HG03442 (cell line): ENCODE results near the gene FALEC.

Source experiments
- ATAC-seq: cut with Tn5 transposase; IDR thresholded peaks from one replicate; pipeline ENCODE4 v1.9.1; 2021; ENCODE audit warnings: mild to moderate bottlenecking, moderate library complexity; ENCODE audit not compliant: unreplicated experiment

Gene FALEC

DNA sequence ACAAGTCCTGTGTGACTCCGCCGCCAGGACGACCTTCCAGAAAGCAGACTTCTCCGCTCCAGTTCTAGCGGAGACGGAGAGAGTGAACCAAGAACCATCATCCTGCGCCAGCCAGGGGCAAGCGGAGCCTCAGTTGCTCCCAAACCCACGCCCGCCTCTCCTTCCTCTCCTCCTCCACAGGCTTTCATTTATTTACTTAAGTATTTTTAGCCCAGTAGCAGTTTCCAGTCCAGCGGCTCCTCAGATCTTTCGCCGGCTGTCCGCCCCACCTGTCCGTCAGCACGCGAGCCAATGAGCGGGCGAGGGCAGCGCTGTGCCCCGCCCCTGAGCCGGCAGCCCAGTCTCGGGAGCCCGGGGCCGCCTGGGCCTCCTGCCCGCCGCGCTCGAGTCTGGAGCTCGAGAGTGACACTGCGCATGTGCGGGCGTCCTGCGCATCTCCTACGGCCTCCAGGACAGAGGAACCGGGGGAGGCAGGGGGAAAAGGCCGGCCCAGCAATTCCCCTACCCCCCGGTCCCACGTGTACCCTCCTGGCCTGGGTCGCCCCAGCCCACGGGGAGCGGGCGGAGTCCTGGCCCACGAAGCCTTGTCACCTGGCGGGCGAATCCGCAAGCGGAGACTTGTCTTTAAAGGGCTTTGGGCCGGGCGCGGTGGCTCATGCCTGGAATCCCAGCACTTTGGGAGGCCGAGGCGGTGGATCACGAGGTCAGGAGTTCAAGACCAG is at the start of gene FALEC:
Gene FALEC (plus strand): TSS at position 425 of the 722 bp plus-strand sequence.
- peak; percentile 97 for ATAC-seq

GRCh38 chr1:150466964-150467363 is 48.6 kb upstream of the FALEC start:
- no peak for ATAC-seq

DNA sequence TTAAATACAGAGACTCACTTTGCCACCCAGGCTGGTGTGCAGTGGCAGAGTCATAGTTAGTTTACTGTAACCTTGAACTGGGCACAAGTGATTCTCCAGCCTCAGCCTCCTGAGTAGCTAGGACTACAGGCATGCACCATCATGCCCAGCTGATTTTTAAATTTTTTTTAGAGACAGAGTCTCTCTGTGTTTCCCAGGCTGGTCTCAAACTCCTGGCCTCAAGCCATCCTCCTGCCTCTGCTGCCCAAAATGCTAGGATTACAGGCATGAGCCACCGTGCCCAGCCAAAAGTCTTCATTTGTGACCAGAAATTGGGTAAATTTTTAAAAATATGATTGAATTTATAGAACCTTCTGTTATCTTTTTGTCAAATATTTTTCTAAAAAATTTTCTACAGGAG is 46.3 kb upstream of the FALEC start:
- no peak for ATAC-seq

- no peak for ATAC-seq
Measured at GRCh38 chr1:150472601-150473200, 42.9 kb upstream of the FALEC start.

DNA sequence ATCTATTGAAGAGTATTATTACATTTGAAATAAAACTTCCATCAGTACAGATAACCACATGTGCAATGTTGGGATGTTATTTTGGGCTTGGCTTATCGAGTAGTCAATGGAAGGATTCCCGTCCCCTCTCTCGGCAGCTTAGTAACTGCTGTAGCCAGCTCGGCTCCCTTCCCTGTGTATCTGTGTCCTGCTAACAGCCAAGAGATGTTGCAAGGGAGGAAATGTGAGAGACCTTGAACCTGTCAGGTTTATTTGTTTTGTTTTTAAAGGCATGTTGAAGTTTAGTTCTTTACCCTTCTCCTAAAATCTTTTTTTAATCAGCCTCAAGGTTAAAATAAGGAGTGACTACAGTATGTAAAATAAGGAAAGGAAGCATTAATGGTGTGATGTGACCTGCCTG is 41.9 kb upstream of the FALEC start:
- no peak for ATAC-seq

GRCh38 chr1:150474869-150475268 is 40.7 kb upstream of the FALEC start:
- no peak for ATAC-seq

GRCh38 chr1:150476754-150477153 is 38.8 kb upstream of the FALEC start:
- no peak for ATAC-seq

DNA sequence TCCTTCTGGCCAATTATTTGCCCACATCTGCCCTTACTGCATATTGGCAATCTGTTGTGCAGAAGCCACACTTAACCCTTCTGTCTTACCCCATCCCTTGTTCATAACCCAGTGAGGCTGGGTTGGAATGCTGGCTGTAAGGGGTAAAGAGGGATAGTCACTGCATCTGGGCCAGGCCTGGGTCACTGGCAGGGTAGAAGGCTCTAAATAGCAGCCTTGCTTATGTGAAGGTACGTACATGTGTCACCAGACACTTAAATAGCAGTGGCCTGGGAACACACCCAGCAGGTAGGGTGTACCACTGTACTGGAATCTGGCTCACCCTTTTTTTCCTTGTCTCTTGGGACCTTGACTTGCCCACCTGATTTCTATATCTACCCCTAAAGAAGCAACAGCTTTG is 38.2 kb upstream of the FALEC start:
- ATAC-seq: no peak

GRCh38 chr1:150477733-150478132 is 37.8 kb upstream of the FALEC start:
- no peak for ATAC-seq

- ATAC-seq: no peak
Measured at GRCh38 chr1:150479370-150479769, 36.2 kb upstream of the FALEC start.

DNA sequence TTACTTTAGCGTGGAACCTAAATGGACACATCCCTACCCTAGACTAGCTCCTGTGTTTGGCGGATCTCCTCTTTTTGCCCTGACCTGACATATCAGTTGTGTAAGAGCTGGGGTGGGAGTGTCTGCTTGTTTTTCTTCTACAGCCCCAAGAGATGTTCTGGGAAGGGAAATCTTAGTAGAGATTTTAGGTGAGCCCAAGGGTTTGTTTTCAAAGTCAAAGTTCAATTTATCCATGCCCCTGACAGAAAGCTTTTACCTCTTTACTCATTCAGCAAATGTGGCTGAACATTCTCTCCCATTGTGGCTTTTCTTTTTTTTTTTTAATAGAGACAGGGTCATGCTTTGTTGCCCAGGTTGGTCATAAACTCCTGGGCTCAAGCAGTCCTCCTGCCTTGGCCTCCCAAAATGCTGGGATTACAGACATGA is 35.6 kb upstream of the FALEC start:
- no peak for ATAC-seq

DNA sequence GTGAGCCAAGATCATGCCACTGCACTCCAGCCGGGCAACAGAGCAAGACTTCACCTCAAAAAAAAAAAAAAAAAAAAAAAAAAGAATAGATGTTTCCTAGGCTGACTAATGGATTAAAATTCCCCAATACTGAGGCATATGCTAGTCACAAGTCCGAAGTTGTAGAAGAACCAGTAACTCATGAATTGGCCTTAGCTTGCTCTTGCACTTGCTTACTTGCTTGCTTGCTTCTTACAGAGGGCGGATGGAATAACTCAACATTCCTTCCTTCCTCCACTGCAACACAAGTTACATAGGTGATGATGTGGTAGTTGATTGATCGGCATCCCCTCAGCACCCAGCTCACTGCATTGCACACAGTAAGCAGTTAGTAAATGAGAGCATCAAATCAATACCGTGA is 31.1 kb upstream of the FALEC start:
- no peak for ATAC-seq

DNA sequence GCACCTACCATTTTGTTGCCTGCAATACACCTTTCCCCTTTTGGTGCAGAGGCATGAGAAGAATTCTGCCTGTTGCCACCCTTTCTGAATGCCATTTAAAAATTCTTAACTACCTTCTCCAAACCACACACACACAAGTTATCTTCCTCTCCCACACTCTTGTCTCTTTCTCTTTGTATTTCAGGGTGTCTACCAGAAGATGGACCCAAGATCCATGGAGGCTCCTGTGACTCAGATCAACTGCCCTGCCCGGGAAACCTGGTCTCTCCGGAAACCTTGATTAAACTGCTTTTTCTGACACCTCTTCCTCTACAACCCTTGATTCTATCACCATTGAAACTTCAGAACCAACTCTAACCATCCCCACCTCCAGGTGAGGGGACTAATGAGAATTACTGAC is 30.7 kb upstream of the FALEC start:
- ATAC-seq: no peak

- ATAC-seq: peak; percentile 99
Measured at GRCh38 chr1:150486966-150487762, 28.4 kb upstream of the FALEC start, which contains the start of gene TARS2. Gene TARS2, plus strand, starts transcription at chr1:150487419. Its CDS starts 32 bp downstream, at chr1:150487451.

GRCh38 chr1:150487763-150488115 is 27.8 kb upstream of the FALEC start:
- no peak for ATAC-seq

GRCh38 chr1:150493175-150493574 is 22.4 kb upstream of the FALEC start:
- no peak for ATAC-seq

- ATAC-seq: no peak
Measured at GRCh38 chr1:150498342-150498741, 17.2 kb upstream of the FALEC start.

- ATAC-seq: no peak
Measured at GRCh38 chr1:150505431-150505830, 10.1 kb upstream of the FALEC start.

DNA sequence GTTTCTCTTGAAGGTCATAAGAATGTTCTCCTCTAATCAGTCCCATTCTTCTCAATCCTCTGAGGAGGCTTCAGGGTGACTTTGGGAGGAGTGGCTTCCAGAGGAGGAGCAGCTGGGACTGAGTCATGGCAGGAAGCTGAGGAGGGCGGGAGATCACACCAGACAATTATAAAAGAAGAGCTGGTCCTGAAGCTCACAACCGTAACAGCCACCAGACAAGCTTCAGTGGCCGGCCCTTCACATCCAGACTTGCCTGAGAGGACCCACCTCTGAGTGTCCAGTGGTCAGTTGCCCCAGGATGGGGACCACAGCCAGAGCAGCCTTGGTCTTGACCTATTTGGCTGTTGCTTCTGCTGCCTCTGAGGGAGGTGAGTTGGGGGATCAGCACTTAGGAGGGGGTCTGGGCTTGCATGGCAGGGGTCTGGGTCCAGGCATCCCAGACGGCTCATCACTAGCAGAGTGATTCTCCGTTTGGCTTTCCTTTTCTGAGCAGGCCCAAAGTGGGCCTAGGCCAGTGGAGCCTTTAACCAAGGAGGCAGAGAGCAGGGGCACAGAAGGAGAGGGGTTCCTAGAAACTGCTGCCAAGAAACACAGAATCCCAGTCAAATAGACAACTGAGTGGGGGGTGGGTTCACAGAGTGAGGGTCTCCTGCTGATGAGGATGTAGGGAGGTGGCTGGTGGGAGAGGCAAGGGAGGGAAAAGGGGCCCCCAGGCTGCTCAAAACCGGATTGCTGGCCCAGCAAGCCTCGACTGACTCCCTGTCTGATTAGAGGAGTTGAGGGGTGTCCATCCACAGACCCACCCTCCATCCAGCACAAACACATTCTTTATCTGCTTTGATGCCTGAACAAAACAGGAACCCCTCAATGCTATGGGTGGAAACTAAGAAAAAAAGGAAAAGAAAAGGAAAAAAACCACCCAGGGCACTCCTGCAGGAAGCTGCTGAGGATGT is 7.4 kb upstream of the FALEC start, which contains the start of gene ECM1:
Gene ECM1 (plus strand): TSS at position 198 of the 953 bp plus-strand sequence. CDS start 101 bp downstream, at position 299.
- ATAC-seq: no peak

DNA sequence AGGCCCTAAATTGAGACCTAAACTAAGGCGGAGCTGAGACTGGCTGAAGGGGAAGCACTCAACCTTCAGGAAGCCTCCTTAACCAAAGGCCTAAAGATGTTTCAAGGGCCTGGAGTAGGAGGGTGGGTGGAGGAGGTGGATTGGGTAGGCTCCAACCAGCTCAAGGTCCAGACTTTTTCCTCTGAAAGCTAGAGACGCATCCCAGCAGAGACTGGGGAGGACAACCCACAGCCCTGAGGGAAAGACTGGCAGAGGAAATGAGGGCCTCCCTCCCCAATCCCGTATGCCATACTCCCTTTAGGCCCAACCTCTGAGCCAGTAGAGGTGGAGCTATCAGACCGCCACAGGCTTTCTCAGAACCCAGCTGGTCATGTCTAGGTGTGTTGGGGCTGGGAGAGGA is 6.6 kb upstream of the FALEC start:
- ATAC-seq: no peak

DNA sequence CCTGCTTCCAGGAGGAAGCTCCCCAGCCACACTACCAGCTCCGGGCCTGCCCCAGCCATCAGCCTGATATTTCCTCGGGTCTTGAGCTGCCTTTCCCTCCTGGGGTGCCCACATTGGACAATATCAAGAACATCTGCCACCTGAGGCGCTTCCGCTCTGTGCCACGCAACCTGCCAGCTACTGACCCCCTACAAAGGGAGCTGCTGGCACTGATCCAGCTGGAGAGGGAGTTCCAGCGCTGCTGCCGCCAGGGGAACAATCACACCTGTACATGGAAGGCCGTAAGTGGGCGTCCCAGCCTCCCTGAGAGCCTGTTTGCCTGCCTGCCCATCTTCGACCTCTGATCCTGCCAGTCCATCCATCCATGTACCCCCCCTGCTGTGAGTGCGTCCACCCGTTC is 4.0 kb upstream of the FALEC start:
- no peak for ATAC-seq
